Neural cell (in vitro differentiated cells): ENCODE measurements around the gene APAF1.

Experiments used
- CTCF ChIP-seq: fragments of 450-650 bp; IDR thresholded peaks from 2 replicates; pipeline ENCODE4 v1.5.1; 2014; ENCODE audit warnings: antibody characterized with exemption, mild to moderate bottlenecking, moderate library complexity; ENCODE audit not compliant: poor library complexity, severe bottlenecking
- EP300 ChIP-seq: fragments of 450-650 bp; conservative IDR thresholded peaks from 2 replicates; pipeline ENCODE4 v1.6.1; 2014; ENCODE audit warnings: antibody characterized with exemption, mild to moderate bottlenecking, moderate library complexity; ENCODE audit not compliant: poor library complexity, severe bottlenecking
- MXI1 ChIP-seq: fragments of 450-650 bp; conservative IDR thresholded peaks from 2 replicates; pipeline ENCODE4 v1.6.1; 2014; ENCODE audit warnings: antibody characterized with exemption, mild to moderate bottlenecking; ENCODE audit not compliant: poor library complexity, severe bottlenecking

- TF ChIP-seq CTCF, result no peak
- TF ChIP-seq EP300, result no peak
- TF ChIP-seq MXI1, result no peak
Measured at GRCh38 chr12:98721204-98721702, 76.2 kb downstream of the APAF1 start.
